Measurements from ENCODE around the gene CCL26. TPM values are rescaled to one million over a fixed set of nuclear protein-coding genes. Genes with fewer than 3 reads are reported as not detected.

Gene CCL26
- total and polyA plus RNA-seq, 2 of the 4 experiments (the other 2 are of a cell fraction) = not detected

- peaks cover 2% of the 10 kb centered on the region for H3K4me1 ChIP-seq (ENCODE audit: control insufficient read depth, insufficient read depth, low read length)
- H2BK15ac ChIP-seq (ENCODE audit: low read depth, low read length) = no peak overlapping the region
- ChIA-PET POLR2A (ENCODE audit: unreplicated experiment) (interaction anchor here (0.7 kb wide), 1 partner anchor 29 kb away, joined by 4 read pairs; no protein-coding TSS in a partner anchor), CTCF (interaction anchor here (0.5 kb wide), 1 partner anchor 61 kb away, joined by 3 read pairs; no protein-coding TSS in a partner anchor)
- peaks cover 3% of the 10 kb centered on the region for H3K9me1 ChIP-seq (ENCODE audit: insufficient read depth, low read length)
- in situ Hi-C loops (cut with MboI; ENCODE audit: low sequenced_read_pairs) = no loop called here
- no peak overlapping the region for H4K5ac ChIP-seq (ENCODE audit: low read depth, low read length)
- H2AK5ac ChIP-seq (ENCODE audit: low read depth, low read length) = no peak overlapping the region
- H3K56ac ChIP-seq (ENCODE audit: extremely low read depth, insufficient read depth, low read length) = no peak overlapping the region
- no peak overlapping the region for H3K4ac ChIP-seq (ENCODE audit: low read depth, low read length)
- H3K18ac ChIP-seq (ENCODE audit: low read depth, low read length) = no peak overlapping the region
- DNase-seq (no peak), ATAC-seq (ENCODE audit: low read depth) (no peak)
- no peak overlapping the region for H3K27ac ChIP-seq (ENCODE audit: insufficient read depth, low read length)
- dilution Hi-C loops (cut with HindIII; ENCODE audit: low sequenced_read_pairs, unreplicated experiment) = no loop called here
- no peak overlapping the region for H3K14ac ChIP-seq (replicated peaks; ENCODE audit: low read depth, low read length)
- no peak for TF ChIP-seq NFE2L2 (IDR thresholded peaks at IDR 0.05; ENCODE audit: low read depth, low read length)
- no peak for TF ChIP-seq CEBPB (IDR thresholded peaks at IDR 0.05; ENCODE audit: low read depth, low read length)
- no peak for TF ChIP-seq MAZ (IDR thresholded peaks at IDR 0.05; ENCODE audit: borderline replicate concordance, low read depth, low read length)
- TF ChIP-seq RAD21 (IDR thresholded peaks at IDR 0.05; ENCODE audit: low read length) = no peak
- TF ChIP-seq SMC3 (IDR thresholded peaks at IDR 0.05; ENCODE audit: low read depth, low read length) = no peak
- TF ChIP-seq POLR2A (IDR thresholded peaks at IDR 0.05; ENCODE audit: low read depth, low read length) = no peak
- no TSS peak for BruUV-seq (replicated peaks)
- no peak overlapping the region for H2BK5ac ChIP-seq (ENCODE audit: low read depth, low read length, poor library complexity, severe bottlenecking)
- H3K79me1 ChIP-seq (ENCODE audit: low read depth in 1 of 2, low read length in 2 of 2) = no peaks in the 10 kb centered on the region
- no peaks in the 10 kb centered on the region for H3K36me3 ChIP-seq (ENCODE audit: control insufficient read depth, insufficient read depth, low read length)
- peaks cover 8% of the 10 kb centered on the region for H3K9me3 ChIP-seq (ENCODE audit: control insufficient read depth, insufficient read depth, low read length)
- H4K91ac ChIP-seq (ENCODE audit: insufficient read depth, low read depth, low read length) = no peak overlapping the region
- H2AK9ac ChIP-seq (replicated peaks; ENCODE audit: low read depth, low read length, poor library complexity) = no peak overlapping the region
- no peak overlapping the region for H2AFZ ChIP-seq (replicated peaks; ENCODE audit: low read length, poor library complexity)
- H3K4me2 ChIP-seq (ENCODE audit: low read depth, low read length) = no peak overlapping the region
- 0 out of 2 replicates have a peak, but pooled peaks cover 3% of the 10 kb centered on the region for H4K20me1 ChIP-seq (ENCODE audit: insufficient read depth, low read length)
- peaks cover 12% of the 10 kb centered on the region for H3K27me3 ChIP-seq (ENCODE audit: control insufficient read depth, insufficient read depth, low read length)
- no peak overlapping the region for H3K9ac ChIP-seq (ENCODE audit: low read depth, low read length)
- intact Hi-C loops (cut with micrococcal nuclease) = no loop called here
- H2BK20ac ChIP-seq (ENCODE audit: low read depth, low read length) = no peak overlapping the region
- no peak overlapping the region for H3K23ac ChIP-seq (ENCODE audit: low read depth, low read length)
- WGBS, 2 experiments (ENCODE audit: extremely low coverage in 2 of 2, insufficient read length in 1 of 2) = 86% methylated on average over 3 of the region's 11 CpGs; no CpG with 5 or more reads in 1 of the 2 experiments
- no peak overlapping the region for H2BK120ac ChIP-seq (ENCODE audit: low read depth, low read length)
- H3K4me3 ChIP-seq (ENCODE audit: insufficient read depth, low read depth, low read length) = no peak overlapping the region
- no peak overlapping the region for H4K8ac ChIP-seq (ENCODE audit: low read depth in 2 of 2, low read length in 2 of 2)
These were observed 40.1 kb upstream of the CCL26 start for GRCh38 chr7:75811894-75812678.
